Neural cell (in vitro differentiated cells): Measurements from ENCODE around the gene BORCS5.

Source experiments
- EP300 ChIP-seq: fragments of 450-650 bp; conservative IDR thresholded peaks from 2 replicates; pipeline ENCODE4 v1.6.1; 2014; ENCODE audit warnings: antibody characterized with exemption, mild to moderate bottlenecking, moderate library complexity; ENCODE audit not compliant: poor library complexity, severe bottlenecking
- POLR2AphosphoS5 ChIP-seq: IDR thresholded peaks from 2 replicates; pipeline ENCODE4 v1.6.1; 2012
- TF ChIP-seq, protein P1 (sequence below): fragments of 450-650 bp; IDR thresholded peaks from 2 replicates; pipeline ENCODE4 v1.5.1; 2014; ENCODE audit warnings: antibody characterized with exemption, mild to moderate bottlenecking, moderate library complexity; ENCODE audit not compliant: poor library complexity, severe bottlenecking

DNA sequence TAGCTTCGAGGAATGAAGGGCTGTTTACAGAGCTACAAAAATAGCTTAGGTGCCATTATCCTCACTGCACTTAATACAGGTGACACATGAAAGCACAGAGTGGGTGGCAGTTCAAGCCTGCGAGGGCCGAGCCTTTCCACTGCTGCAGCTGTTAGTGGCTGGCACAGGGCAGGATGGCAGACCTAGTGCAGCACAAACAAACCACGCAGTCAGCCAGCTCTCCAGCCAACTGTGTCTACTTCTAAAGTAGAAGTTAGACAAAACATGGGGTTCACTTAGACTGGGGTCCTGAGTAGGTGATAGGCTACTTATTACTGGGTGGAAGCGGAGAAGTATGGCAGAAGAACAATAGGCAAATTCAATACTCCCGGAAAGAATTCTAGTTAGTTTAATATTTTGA, 110.4 kb downstream of the BORCS5 start:
- TF ChIP-seq POLR2AphosphoS5 (no peak), EP300 (no peak)
- TF ChIP-seq, protein P1, sequence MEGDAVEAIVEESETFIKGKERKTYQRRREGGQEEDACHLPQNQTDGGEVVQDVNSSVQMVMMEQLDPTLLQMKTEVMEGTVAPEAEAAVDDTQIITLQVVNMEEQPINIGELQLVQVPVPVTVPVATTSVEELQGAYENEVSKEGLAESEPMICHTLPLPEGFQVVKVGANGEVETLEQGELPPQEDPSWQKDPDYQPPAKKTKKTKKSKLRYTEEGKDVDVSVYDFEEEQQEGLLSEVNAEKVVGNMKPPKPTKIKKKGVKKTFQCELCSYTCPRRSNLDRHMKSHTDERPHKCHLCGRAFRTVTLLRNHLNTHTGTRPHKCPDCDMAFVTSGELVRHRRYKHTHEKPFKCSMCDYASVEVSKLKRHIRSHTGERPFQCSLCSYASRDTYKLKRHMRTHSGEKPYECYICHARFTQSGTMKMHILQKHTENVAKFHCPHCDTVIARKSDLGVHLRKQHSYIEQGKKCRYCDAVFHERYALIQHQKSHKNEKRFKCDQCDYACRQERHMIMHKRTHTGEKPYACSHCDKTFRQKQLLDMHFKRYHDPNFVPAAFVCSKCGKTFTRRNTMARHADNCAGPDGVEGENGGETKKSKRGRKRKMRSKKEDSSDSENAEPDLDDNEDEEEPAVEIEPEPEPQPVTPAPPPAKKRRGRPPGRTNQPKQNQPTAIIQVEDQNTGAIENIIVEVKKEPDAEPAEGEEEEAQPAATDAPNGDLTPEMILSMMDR, result no peak
